ENCODE results near the gene HNRNPA1L2. TPM values are rescaled to one million over a fixed set of nuclear protein-coding genes. Genes with fewer than 3 reads are reported as not detected.

The HNRNPA1L2 gene
- polyA plus RNA-seq, 3 donors = 3.2 to 6.4 (median 3.7) TPM

Other genes with a start within 250 kb of the HNRNPA1L2 start
- 1 to 10 TPM; 1.3 to 5.1 (median 4.4) TPM for gene THSD1, start 236.3 kb upstream of the HNRNPA1L2 start, polyA plus RNA-seq
- 10 to 100 TPM; 12.7 to 21.5 (median 13.5) TPM for gene VPS36, start 191.8 kb upstream of the HNRNPA1L2 start, polyA plus RNA-seq
- gene CKAP2, start 187.0 kb upstream of the HNRNPA1L2 start, polyA plus RNA-seq = 1 to 10 TPM in 2 of 3 donors, under 1 TPM in 1; 0.66 to 1.8 (median 1.3) TPM
- 10 to 100 TPM; 26.8 to 44.2 (median 29.7) TPM for gene SUGT1, start 10.4 kb downstream of the HNRNPA1L2 start, polyA plus RNA-seq
- under 1 TPM in 1 of 3 donors, not detected in 2; 0.52 TPM for gene CNMD, start 97.4 kb downstream of the HNRNPA1L2 start, polyA plus RNA-seq
- under 1 TPM in 2 of 3 donors, not detected in 1; 0.06 to 0.07 TPM for gene PCDH8, start 206.2 kb downstream of the HNRNPA1L2 start, polyA plus RNA-seq

All from adipose tissue (tissue), 3 donors.